ENCODE results near the gene RNF41. TPM values are rescaled to one million over a fixed set of nuclear protein-coding genes. Genes with fewer than 3 reads are reported as not detected.

RNF41 gene
- total and polyA plus RNA-seq, 2 of the 13 experiments (the other 11 are each of a cell fraction or from before 2014, with no cell fraction given) = 27.1 to 39.4 TPM

DNA sequence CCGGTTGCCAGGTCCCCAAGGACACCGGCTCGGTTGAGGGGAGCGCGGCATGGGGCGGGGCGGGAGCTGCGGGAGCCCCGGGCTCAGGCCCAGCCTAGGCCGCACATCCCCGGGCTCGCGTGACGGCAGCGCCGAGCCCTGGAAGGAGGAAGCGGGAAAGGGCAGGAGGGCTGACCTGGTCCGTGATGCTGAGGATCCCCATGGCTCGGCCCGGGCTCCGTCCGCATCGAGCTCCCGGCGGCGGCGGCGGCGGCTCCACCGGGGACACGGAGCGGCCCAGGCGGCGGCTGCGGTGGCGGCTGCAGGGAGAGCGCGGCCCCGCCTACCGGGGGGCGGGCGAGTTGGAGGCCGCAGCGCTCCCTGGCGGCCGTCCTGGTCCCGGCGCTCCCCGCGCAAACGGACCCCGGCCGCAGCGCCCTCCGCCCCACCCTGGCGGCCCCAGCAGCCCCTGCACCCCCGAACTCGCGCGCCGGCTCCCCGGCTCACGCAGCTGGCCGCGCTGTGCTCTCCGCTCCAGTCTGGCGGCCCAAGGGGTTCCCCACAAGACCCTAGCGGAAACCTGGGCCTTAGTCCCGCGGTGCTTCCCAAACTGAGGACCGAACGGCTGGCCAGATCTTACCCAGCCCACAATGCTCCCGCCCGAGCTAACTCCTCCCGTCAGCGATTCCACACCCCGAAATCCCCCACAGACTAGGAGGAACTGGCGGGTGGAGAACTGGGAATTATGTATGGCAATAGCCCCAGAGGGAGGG lies 36.5 kb upstream of the RNF41 start, which contains the start of gene ANKRD52 (continued):
- TF ChIP-seq, protein P1, sequence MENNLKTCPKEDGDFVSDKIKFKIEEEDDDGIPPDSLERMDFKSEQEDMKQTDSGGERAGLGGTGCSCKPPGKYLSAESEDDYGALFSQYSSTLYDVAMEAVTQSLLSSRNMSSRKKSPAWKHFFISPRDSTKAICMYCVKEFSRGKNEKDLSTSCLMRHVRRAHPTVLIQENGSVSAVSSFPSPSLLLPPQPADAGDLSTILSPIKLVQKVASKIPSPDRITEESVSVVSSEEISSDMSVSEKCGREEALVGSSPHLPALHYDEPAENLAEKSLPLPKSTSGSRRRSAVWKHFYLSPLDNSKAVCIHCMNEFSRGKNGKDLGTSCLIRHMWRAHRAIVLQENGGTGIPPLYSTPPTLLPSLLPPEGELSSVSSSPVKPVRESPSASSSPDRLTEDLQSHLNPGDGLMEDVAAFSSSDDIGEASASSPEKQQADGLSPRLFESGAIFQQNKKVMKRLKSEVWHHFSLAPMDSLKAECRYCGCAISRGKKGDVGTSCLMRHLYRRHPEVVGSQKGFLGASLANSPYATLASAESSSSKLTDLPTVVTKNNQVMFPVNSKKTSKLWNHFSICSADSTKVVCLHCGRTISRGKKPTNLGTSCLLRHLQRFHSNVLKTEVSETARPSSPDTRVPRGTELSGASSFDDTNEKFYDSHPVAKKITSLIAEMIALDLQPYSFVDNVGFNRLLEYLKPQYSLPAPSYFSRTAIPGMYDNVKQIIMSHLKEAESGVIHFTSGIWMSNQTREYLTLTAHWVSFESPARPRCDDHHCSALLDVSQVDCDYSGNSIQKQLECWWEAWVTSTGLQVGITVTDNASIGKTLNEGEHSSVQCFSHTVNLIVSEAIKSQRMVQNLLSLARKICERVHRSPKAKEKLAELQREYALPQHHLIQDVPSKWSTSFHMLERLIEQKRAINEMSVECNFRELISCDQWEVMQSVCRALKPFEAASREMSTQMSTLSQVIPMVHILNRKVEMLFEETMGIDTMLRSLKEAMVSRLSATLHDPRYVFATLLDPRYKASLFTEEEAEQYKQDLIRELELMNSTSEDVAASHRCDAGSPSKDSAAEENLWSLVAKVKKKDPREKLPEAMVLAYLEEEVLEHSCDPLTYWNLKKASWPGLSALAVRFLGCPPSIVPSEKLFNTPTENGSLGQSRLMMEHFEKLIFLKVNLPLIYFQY (CRISPR knock-in tag; IDR thresholded peaks at IDR 0.05; ENCODE audit: borderline replicate concordance) = no peak
- TF ChIP-seq ZMYM3 (CRISPR knock-in tag; IDR thresholded peaks at IDR 0.05) = no peak
- TF ChIP-seq PCBP1 (IDR thresholded peaks at IDR 0.05; ENCODE audit: borderline replicate concordance, low read depth, low read length) = no peak
- no peak for TF ChIP-seq TARDBP (CRISPR knock-in tag; IDR thresholded peaks at IDR 0.05)
- TF ChIP-seq ZNF501 (CRISPR knock-in tag; IDR thresholded peaks at IDR 0.05) = peak; percentile 14; the same call in 1 of the 2 replicates
- no peak for TF ChIP-seq ZFP90 (CRISPR knock-in tag; IDR thresholded peaks at IDR 0.05; ENCODE audit: borderline replicate concordance)
- TF ChIP-seq ZNF543 (CRISPR knock-in tag; IDR thresholded peaks at IDR 0.05) = no peak
- TF ChIP-seq MXI1 (IDR thresholded peaks at IDR 0.05; ENCODE audit: borderline replicate concordance, low read depth, low read length) = peak; percentile 47; the same call in 1 of the 3 replicates
- TF ChIP-seq FOXP1 (IDR thresholded peaks at IDR 0.05) = no peak
- TF ChIP-seq FOXP1 (CRISPR knock-in tag; IDR thresholded peaks at IDR 0.05) = no peak
- peak; percentile 89 for TF ChIP-seq YEATS4 (CRISPR knock-in tag; IDR thresholded peaks at IDR 0.05; ENCODE audit: borderline replicate concordance)
- TF ChIP-seq GTF2F1 (IDR thresholded peaks at IDR 0.05; ENCODE audit: low read length) = no peak
- no peak for TF ChIP-seq ZBTB38 (CRISPR knock-in tag; IDR thresholded peaks at IDR 0.05)
- TF ChIP-seq ZNF572 (CRISPR knock-in tag; IDR thresholded peaks at IDR 0.05) = no peak
- TF ChIP-seq ZNF34 (CRISPR knock-in tag; IDR thresholded peaks at IDR 0.05; ENCODE audit: borderline replicate concordance) = no peak
- no peak for TF ChIP-seq SIX1 (CRISPR knock-in tag; IDR thresholded peaks at IDR 0.05; ENCODE audit: borderline replicate concordance)
- TF ChIP-seq ZBTB42 (CRISPR knock-in tag; IDR thresholded peaks at IDR 0.05) = no peak
- TF ChIP-seq, protein P2, sequence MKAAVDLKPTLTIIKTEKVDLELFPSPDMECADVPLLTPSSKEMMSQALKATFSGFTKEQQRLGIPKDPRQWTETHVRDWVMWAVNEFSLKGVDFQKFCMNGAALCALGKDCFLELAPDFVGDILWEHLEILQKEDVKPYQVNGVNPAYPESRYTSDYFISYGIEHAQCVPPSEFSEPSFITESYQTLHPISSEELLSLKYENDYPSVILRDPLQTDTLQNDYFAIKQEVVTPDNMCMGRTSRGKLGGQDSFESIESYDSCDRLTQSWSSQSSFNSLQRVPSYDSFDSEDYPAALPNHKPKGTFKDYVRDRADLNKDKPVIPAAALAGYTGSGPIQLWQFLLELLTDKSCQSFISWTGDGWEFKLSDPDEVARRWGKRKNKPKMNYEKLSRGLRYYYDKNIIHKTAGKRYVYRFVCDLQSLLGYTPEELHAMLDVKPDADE (CRISPR knock-in tag; IDR thresholded peaks at IDR 0.05) = no peak
- TF ChIP-seq HNRNPUL1 (IDR thresholded peaks at IDR 0.05; ENCODE audit: low read depth, low read length) = no peak
- TF ChIP-seq IRX3 (CRISPR knock-in tag; IDR thresholded peaks at IDR 0.05; ENCODE audit: borderline replicate concordance, low read depth) = no peak
- peak; percentile 100 for TF ChIP-seq ZFX (CRISPR knock-in tag; IDR thresholded peaks at IDR 0.05; ENCODE audit: low read depth)
- no peak for TF ChIP-seq ZNF331 (CRISPR knock-in tag; IDR thresholded peaks at IDR 0.05)
- no peak for TF ChIP-seq BRCA1 (CRISPR knock-in tag; IDR thresholded peaks at IDR 0.05)
- TF ChIP-seq, protein P3, sequence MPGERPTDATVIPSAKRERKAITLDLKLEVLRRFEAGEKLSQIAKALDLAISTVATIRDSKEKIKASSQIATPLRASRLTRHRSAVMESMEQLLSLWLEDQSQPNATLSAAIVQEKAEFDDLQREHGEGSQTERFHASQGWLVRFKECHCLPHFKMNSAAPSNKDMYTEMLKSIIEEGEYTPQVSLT (CRISPR knock-in tag; IDR thresholded peaks at IDR 0.05; ENCODE audit: borderline replicate concordance, low read depth) = no peak; the same call in 1 of the 2 replicates
- no peak for TF ChIP-seq ZNF337 (CRISPR knock-in tag; IDR thresholded peaks at IDR 0.05; ENCODE audit: borderline replicate concordance, low read depth)
- no peak for TF ChIP-seq ZNF678 (CRISPR knock-in tag; IDR thresholded peaks at IDR 0.05)
- no peak for TF ChIP-seq MYNN (CRISPR knock-in tag; IDR thresholded peaks at IDR 0.05; ENCODE audit: low read depth)

Data from HepG2 (cell line).